Neural cell (in vitro differentiated cells): Measurements from ENCODE around the gene BBOF1. TPM values are rescaled to one million over a fixed set of nuclear protein-coding genes. Genes with fewer than 3 reads are reported as not detected.

ENCODE experiments used
- H2AFZ ChIP-seq: fragments of 200-600, 300-800 bp; sonication (generic), shearing (Covaris generic); 2 replicates; pipeline ENCODE4 v1.6.0; 2014; ENCODE audit warnings: low read depth, mild to moderate bottlenecking, antibody characterized with exemption, low read length, moderate library complexity
- H3F3A ChIP-seq: fragments of 200-600 bp; shearing (Covaris generic); 2 replicates; pipeline ENCODE4 v1.6.1; 2016; ENCODE audit warnings: mild to moderate bottlenecking, moderate library complexity, mixed read lengths, antibody characterized with exemption, low read length; ENCODE audit not compliant: insufficient read depth, poor library complexity, severe bottlenecking
- H3K27ac ChIP-seq: fragments of 200-600, 300-800 bp; sonication (generic), shearing (Covaris generic); 2 replicates; pipeline ENCODE4 v1.5.1; 2014; ENCODE audit warnings: mild to moderate bottlenecking, low read length, moderate library complexity
- H3K27me3 ChIP-seq: fragments of 300-800, 200-600 bp; sonication (generic), shearing (Covaris generic); 2 replicates; pipeline ENCODE4 v1.6.0; 2014; ENCODE audit warnings: mild to moderate bottlenecking, low read depth, low read length, moderate library complexity; ENCODE audit not compliant: insufficient read depth
- H3K36me3 ChIP-seq: fragments of 300-800, 200-600 bp; sonication (generic), shearing (Covaris generic); 2 replicates; pipeline ENCODE4 v1.5.1; 2014; ENCODE audit warnings: mild to moderate bottlenecking, antibody characterized with exemption, low read length, moderate library complexity; ENCODE audit not compliant: insufficient read depth
- H3K4me2 ChIP-seq: fragments of 300-800, 200-600 bp; sonication (generic), shearing (Covaris generic); 2 replicates; pipeline ENCODE4 v1.6.0; 2014; ENCODE audit warnings: mild to moderate bottlenecking, low read length
- H3K4me3 ChIP-seq: fragments of 300-800, 200-600 bp; sonication (generic), shearing (Covaris generic); 2 replicates; pipeline ENCODE4 v1.5.1; 2014; ENCODE audit warnings: mild to moderate bottlenecking, low read length, moderate library complexity
- H3K79me2 ChIP-seq: fragments of 200-600 bp; shearing (Covaris generic); replicated peaks from 2 replicates; pipeline ENCODE4 v1.6.0; 2014; ENCODE audit warnings: mild to moderate bottlenecking, low read length, moderate library complexity; ENCODE audit not compliant: insufficient read depth
- H3K9ac ChIP-seq: fragments of 300-800, 200-600 bp; sonication (generic), shearing (Covaris generic); 2 replicates; pipeline ENCODE4 v1.6.1; 2016; ENCODE audit warnings: mild to moderate bottlenecking, low read length, mixed read lengths
- H3K9me2 ChIP-seq: fragments of 200-600 bp; shearing (Covaris generic); 2 replicates; pipeline ENCODE4 v1.6.1; 2016; ENCODE audit warnings: mild to moderate bottlenecking, low read length, mixed read lengths; ENCODE audit not compliant: insufficient read depth
- H3K9me3 ChIP-seq: fragments of 200-600, 300-800 bp; sonication (generic), shearing (Covaris generic); 2 replicates; pipeline ENCODE4 v1.6.1; 2016; ENCODE audit warnings: mild to moderate bottlenecking, mixed run types, low read length, moderate library complexity, mixed read lengths
- H4K20me1 ChIP-seq: fragments of 200-600 bp; shearing (Covaris generic); 2 replicates; pipeline ENCODE4 v1.6.1; 2016; ENCODE audit warnings: mild to moderate bottlenecking, mixed run types; ENCODE audit not compliant: insufficient read depth
- EP300 ChIP-seq: fragments of 450-650 bp; conservative IDR thresholded peaks from 2 replicates; pipeline ENCODE4 v1.6.1; 2014; ENCODE audit warnings: antibody characterized with exemption, mild to moderate bottlenecking, moderate library complexity; ENCODE audit not compliant: poor library complexity, severe bottlenecking
- EZH2 ChIP-seq: fragments of 200-600, 300-800 bp; shearing (Covaris generic), sonication (generic); IDR thresholded peaks from 2 replicates; pipeline ENCODE4 v1.6.1; 2014; ENCODE audit warnings: antibody characterized with exemption, low read length, borderline replicate concordance, mild to moderate bottlenecking; ENCODE audit not compliant: insufficient read depth, poor library complexity, severe bottlenecking
- MXI1 ChIP-seq: fragments of 450-650 bp; conservative IDR thresholded peaks from 2 replicates; pipeline ENCODE4 v1.6.1; 2014; ENCODE audit warnings: antibody characterized with exemption, mild to moderate bottlenecking; ENCODE audit not compliant: poor library complexity, severe bottlenecking
- POLR2AphosphoS5 ChIP-seq: IDR thresholded peaks from 2 replicates; pipeline ENCODE4 v1.6.1; 2012
- RAD21 ChIP-seq: fragments of 450-650 bp; conservative IDR thresholded peaks from 2 replicates; pipeline ENCODE4 v1.6.1; 2014; ENCODE audit warnings: antibody characterized with exemption, mild to moderate bottlenecking, moderate library complexity
- SMC3 ChIP-seq: fragments of 450-650 bp; conservative IDR thresholded peaks from 2 replicates; pipeline ENCODE4 v1.6.1; 2014; ENCODE audit warnings: antibody characterized with exemption, mild to moderate bottlenecking, moderate library complexity; ENCODE audit not compliant: poor library complexity
- TAF1 ChIP-seq: IDR thresholded peaks from 2 replicates; pipeline ENCODE4 v1.6.1; 2012; ENCODE audit warnings: low read depth
- polyA plus RNA-seq: library from polyadenylated mRNA; depleted of rRNA; stranded (reverse); fragments of >200 nt; gene quantifications from 2 replicates; pipeline ENCODE4 v1.2.3, GENCODE V29; 2014
- TF ChIP-seq, protein P1 (sequence below): fragments of 450-650 bp; IDR thresholded peaks from 2 replicates; pipeline ENCODE4 v1.5.1; 2014; ENCODE audit warnings: antibody characterized with exemption, mild to moderate bottlenecking, moderate library complexity; ENCODE audit not compliant: poor library complexity, severe bottlenecking
- TF ChIP-seq, protein P2 (sequence below): IDR thresholded peaks from 2 replicates; pipeline ENCODE4 v1.6.1; 2012; ENCODE audit warnings: borderline replicate concordance

The BBOF1 gene
- polyA plus RNA-seq, 1 donor from 2014 or later = 51.4 TPM

DNA sequence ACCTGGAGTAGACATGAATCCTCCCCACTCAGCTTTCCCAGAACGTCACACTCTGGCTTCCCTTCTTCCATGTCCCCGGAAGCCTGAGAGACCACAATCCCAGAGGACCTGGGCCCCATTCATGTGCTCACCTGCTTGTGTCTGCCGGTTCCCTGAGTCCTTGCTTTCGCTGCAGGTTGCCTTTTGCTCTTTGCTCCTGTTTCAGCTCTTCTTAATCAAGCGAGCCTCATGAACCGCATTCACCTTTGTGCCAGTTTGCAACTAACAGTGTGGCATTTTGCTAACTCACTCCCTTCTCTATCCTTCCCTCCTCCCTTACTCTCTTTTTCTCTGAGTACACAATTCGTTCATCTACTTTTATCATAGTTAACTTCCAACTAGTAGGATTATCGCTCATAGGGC is 23.2 kb upstream of the BBOF1 start:
- H3K4me2 ChIP-seq = no peak overlapping the region
- TF ChIP-seq TAF1 (no peak), EP300 (no peak), EZH2 (no peak), RAD21 (no peak), SMC3 (no peak)
- TF ChIP-seq, protein P1, sequence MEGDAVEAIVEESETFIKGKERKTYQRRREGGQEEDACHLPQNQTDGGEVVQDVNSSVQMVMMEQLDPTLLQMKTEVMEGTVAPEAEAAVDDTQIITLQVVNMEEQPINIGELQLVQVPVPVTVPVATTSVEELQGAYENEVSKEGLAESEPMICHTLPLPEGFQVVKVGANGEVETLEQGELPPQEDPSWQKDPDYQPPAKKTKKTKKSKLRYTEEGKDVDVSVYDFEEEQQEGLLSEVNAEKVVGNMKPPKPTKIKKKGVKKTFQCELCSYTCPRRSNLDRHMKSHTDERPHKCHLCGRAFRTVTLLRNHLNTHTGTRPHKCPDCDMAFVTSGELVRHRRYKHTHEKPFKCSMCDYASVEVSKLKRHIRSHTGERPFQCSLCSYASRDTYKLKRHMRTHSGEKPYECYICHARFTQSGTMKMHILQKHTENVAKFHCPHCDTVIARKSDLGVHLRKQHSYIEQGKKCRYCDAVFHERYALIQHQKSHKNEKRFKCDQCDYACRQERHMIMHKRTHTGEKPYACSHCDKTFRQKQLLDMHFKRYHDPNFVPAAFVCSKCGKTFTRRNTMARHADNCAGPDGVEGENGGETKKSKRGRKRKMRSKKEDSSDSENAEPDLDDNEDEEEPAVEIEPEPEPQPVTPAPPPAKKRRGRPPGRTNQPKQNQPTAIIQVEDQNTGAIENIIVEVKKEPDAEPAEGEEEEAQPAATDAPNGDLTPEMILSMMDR = no peak
- TF ChIP-seq, protein P2, sequence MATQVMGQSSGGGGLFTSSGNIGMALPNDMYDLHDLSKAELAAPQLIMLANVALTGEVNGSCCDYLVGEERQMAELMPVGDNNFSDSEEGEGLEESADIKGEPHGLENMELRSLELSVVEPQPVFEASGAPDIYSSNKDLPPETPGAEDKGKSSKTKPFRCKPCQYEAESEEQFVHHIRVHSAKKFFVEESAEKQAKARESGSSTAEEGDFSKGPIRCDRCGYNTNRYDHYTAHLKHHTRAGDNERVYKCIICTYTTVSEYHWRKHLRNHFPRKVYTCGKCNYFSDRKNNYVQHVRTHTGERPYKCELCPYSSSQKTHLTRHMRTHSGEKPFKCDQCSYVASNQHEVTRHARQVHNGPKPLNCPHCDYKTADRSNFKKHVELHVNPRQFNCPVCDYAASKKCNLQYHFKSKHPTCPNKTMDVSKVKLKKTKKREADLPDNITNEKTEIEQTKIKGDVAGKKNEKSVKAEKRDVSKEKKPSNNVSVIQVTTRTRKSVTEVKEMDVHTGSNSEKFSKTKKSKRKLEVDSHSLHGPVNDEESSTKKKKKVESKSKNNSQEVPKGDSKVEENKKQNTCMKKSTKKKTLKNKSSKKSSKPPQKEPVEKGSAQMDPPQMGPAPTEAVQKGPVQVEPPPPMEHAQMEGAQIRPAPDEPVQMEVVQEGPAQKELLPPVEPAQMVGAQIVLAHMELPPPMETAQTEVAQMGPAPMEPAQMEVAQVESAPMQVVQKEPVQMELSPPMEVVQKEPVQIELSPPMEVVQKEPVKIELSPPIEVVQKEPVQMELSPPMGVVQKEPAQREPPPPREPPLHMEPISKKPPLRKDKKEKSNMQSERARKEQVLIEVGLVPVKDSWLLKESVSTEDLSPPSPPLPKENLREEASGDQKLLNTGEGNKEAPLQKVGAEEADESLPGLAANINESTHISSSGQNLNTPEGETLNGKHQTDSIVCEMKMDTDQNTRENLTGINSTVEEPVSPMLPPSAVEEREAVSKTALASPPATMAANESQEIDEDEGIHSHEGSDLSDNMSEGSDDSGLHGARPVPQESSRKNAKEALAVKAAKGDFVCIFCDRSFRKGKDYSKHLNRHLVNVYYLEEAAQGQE = no peak
- H3K27ac ChIP-seq = no peak overlapping the region
- H3K9me2 ChIP-seq = no peaks in the 10 kb centered on the region
- H3K9me3 ChIP-seq = no peaks in the 10 kb centered on the region
- H3K4me3 ChIP-seq = no peak overlapping the region
- no peaks in the 10 kb centered on the region for H3K79me2 ChIP-seq
- H3F3A ChIP-seq = no peaks in the 10 kb centered on the region
- no peaks in the 10 kb centered on the region for H3K36me3 ChIP-seq
- H3K27me3 ChIP-seq = no peaks in the 10 kb centered on the region
- H3K9ac ChIP-seq = no peak overlapping the region
- H2AFZ ChIP-seq = no peak overlapping the region
- no peaks in the 10 kb centered on the region for H4K20me1 ChIP-seq

DNA sequence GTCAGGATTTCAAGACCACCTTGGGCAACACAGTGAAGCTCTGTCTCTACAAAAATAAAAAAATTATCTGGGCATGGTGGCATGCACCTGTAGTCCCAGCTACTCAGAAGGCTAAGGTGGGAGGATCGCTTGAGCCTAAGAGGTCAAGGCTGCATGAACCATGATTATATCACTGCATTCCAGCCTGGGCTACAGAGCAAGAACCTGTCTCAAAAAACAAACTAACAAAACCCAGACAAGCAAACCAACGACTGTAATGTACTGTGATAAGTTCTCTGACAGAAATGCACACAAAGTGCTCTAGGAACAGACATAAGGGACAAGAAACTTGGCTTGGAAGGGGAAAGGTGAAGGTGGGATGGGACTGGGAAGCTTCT is 22.4 kb upstream of the BBOF1 start:
- TF ChIP-seq, protein P2 = no peak
- TF ChIP-seq POLR2AphosphoS5 = no peak
- TF ChIP-seq, protein P1 = no peak
- no peak for TF ChIP-seq MXI1
- no peak for TF ChIP-seq RAD21
- Histone ChIP-seq H3K9me3 (no peaks in the 10 kb centered on the region), H2AFZ (no peak overlapping the region), H3F3A (no peaks in the 10 kb centered on the region), H3K36me3 (no peaks in the 10 kb centered on the region), H3K79me2 (no peaks in the 10 kb centered on the region), H3K9ac (no peak overlapping the region), H3K27me3 (no peaks in the 10 kb centered on the region), H4K20me1 (no peaks in the 10 kb centered on the region), H3K4me2 (no peak overlapping the region), H3K4me3 (no peak overlapping the region), H3K27ac (no peak overlapping the region), H3K9me2 (no peaks in the 10 kb centered on the region)
